NOMO-1 treated with DMSO at 0.1 percent for 48 hours (cell line): ENCODE data around the gene TAF11L10.
"Not testable (repeated sequence)": the region's sequence is repeated elsewhere in the genome, so short reads cannot be mapped to it uniquely, and the experiment has no call there.

Experiments used
- DNase-seq: peaks from one replicate; lab custom pipeline; 2025; ENCODE audit not compliant: unreplicated experiment; lab: John Stamatoyannopoulos, UW

Gene TAF11L10

GRCh38 chr5:17597728-17598127 lies at the start of gene TAF11L10:
TSS of gene TAF11L10 (minus strand) at chr5:17597828.
- not testable (repeated sequence) for DNase-seq

GRCh38 chr5:17634160-17634559 lies 36.5 kb upstream of the TAF11L10 start, which contains the start of gene TAF11L14:
TSS of gene TAF11L14 (plus strand) at chr5:17634460.
- no peak for DNase-seq

GRCh38 chr5:17631788-17632187 lies 34.2 kb upstream of the TAF11L10 start, which contains the start of gene TAF11L13:
TSS of gene TAF11L13 (plus strand) at chr5:17632088.
- DNase-seq = not testable (repeated sequence)

- DNase-seq = no peak
Observed at GRCh38 chr5:17625686-17626085, 28.1 kb upstream of the TAF11L10 start.

GRCh38 chr5:17620627-17621026 lies 23.0 kb upstream of the TAF11L10 start:
- DNase-seq = no peak

- no peak for DNase-seq
Observed at GRCh38 chr5:17619354-17619753, 21.7 kb upstream of the TAF11L10 start.

- DNase-seq = no peak
Observed at GRCh38 chr5:17614872-17615605, 17.4 kb upstream of the TAF11L10 start.

- DNase-seq = not testable (repeated sequence)
Observed at GRCh38 chr5:17610092-17610491, 12.5 kb upstream of the TAF11L10 start, which contains the start of gene TAF11L12. TSS of gene TAF11L12 (plus strand) at chr5:17610392.

GRCh38 chr5:17607461-17607860 lies 9.8 kb upstream of the TAF11L10 start:
- DNase-seq = not testable (repeated sequence)

- no peak for DNase-seq
Observed at GRCh38 chr5:17604951-17605350, 7.3 kb upstream of the TAF11L10 start.

GRCh38 chr5:17603880-17604279 lies 6.3 kb upstream of the TAF11L10 start, which contains the start of gene TAF11L11:
TSS of gene TAF11L11 (plus strand) at chr5:17604183.
- DNase-seq = not testable (repeated sequence)

GRCh38 chr5:17594255-17594654 lies 3.4 kb downstream of the TAF11L10 start, which contains the start of gene TAF11L9:
TSS of gene TAF11L9 (minus strand) at chr5:17594394.
- DNase-seq = not testable (repeated sequence)

GRCh38 chr5:17590860-17591259 lies 6.8 kb downstream of the TAF11L10 start, which contains the start of gene TAF11L8:
TSS of gene TAF11L8 (minus strand) at chr5:17590960.
- DNase-seq = not testable (repeated sequence)

GRCh38 chr5:17585658-17586057 lies 12.0 kb downstream of the TAF11L10 start, which contains the start of gene TAF11L7:
TSS of gene TAF11L7 (minus strand) at chr5:17585758.
- not testable (repeated sequence) for DNase-seq
